ENCODE data around the gene FGFBP1.

DNA sequence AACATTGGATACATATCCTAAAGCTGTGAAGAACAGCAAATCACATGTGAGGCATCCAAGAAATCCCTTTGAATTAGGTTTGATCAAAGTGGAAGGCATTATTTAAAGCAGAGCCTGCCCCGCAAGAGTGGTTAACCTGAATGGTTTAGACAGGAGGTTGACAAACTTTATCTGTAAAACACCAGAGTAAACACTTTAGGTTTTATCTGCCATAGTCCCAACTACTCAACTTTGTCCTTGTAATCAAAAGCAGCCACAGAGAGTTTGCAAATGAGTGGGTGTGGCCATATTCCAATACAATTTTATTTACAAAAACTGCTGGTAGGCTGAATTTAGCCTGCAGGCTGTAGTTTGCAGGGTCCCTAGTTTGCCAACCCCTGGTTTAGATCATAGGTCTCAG, 49.7 kb upstream of the FGFBP1 start:
- TF ChIP-seq CTCF (conservative IDR thresholded peaks at IDR 0.05) (no peak), ZFX (IDR thresholded peaks at IDR 0.05) (no peak)
